CD1c-positive myeloid dendritic cell (primary cell): Measurements from ENCODE around the gene NANOS3.
A peak's percentile ranks its signal among the peaks of the same experiment; 100 is the strongest.

Source experiments
- DNase-seq: peaks from one replicate; pipeline ENCODE4 v3.0.0-alpha.2; 2016; ENCODE audit errors: extremely low spot score

NANOS3 gene

DNA sequence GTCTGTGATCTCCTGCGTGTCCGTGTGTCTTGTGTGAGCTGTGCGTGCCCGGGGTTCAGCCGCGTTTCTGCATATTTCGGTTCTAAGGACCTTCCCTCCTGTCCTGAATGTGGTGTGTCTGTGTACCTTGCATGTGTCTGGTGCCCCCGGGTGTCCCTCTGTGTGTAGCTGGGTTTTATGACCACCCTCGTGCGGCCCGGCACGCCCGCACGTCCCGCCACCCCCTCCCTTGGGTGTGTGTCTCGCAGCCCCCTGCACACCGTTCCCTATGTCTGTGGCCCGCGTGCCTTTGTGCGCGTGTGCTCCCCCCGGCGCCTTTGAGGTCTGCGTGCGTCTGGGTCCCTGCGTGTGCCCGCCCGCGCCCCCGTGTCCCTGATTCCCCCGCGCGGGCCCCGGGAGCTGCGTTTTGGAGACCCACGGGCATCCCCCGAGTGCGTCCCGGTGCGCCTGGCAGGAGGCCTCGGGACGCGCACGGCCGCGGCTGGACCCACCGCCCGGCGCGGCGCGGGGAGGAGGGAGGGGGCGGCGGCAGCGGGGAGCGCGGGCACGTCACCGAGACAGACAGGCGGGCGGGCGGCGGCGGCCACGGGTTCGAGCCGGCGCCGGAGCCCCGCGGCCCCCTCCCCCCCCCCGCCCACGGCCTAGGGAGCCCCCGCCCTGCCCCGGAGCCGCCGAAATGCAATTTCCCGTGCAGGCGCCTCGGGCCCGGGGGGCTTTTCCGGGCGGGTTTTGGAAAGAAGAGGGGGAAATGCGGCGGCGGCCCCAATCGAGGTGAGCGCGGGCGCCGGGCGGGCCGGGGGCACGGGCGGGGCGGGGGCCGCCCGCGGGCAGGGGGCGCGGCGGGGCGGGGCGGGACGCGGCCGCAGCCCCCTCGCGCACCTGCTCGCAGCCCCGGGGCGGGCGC is 12.0 kb upstream of the NANOS3 start:
- DNase-seq: no peak

DNA sequence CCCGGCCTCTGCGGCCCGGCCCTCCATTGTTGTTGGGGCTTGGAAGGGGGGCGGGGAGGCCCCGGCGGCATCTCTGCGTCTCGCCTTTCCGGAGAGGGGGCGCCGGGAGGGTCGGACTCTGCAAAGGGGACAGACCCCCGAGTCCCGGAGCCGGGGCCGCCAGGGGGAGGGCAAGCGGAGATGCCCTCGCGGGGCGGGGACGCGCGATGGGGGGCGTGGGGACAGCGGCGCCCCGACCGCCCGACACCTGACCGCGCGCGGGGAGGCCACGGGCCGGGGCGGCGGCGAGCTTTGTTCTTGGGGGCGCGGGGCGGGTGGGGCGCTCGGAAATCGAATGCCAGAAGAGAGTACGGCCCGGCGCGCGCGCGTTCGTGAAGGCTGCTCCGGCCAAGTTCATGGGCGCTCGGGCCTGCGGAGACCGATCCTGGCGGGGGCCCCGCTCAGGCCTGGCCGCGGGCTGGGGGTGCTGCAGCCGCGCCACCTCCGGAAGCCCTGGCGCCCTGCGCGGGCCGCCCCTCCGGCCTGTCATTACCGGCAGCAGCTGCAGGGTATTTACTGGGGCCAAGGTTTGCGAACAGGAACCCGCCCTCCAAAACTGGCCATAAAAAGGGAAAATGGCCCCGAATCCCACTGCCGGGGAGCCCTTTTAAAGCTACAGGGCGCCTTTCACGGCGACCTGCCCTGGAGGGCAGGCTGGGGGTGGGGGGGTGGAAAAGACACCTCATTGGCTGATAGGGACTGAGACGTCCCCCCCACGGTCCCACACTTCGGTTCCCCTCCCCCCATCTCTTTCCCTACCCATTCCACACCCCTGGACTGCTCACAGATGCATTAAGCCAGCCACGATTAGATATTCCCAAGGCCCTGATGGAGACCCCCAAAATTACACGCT is 11.1 kb upstream of the NANOS3 start:
- DNase-seq: peak; percentile 28

DNA sequence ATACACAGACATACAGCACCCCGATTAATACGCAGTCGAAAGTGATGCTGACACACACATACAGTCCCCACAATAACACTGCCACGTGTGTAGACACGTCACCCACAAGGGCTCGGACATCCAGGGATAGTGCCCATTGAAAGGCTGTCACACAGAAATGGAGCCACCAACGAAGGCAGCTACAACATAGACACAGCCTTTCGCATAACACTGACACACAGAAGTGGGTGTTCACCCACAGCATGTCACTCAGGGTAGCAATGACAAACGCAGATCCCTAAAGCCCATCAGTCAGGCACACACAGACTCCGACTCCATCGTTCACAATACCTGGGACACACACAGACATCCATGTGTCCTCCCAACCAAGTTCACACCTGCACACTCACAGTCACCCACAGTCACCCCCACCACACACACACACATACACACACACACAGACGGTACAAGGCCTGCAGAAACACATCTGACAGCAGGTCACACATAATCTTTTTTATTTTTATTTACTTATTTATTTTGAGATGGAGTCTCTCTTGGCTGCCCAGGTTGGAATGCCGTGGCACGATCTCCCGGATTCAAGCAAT is 10.4 kb upstream of the NANOS3 start:
- no peak for DNase-seq

DNA sequence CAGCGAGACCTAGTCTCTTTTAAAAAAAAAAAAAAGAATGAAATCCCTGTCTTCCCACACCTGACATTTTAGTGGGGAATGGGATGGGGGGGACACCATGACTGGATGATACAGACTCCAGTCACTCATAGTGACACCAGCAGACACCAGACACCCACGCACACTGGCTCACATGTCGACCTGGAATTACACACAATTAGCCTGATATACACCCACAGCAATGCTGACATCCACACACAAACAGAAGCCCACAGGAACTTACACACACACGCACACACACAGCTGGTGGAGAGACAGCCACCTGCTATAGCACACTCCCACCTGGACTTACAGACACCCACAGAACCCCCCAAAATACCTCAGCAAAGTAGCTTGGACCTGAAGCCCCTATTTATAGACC is 8.3 kb upstream of the NANOS3 start:
- DNase-seq: peak; percentile 36

DNA sequence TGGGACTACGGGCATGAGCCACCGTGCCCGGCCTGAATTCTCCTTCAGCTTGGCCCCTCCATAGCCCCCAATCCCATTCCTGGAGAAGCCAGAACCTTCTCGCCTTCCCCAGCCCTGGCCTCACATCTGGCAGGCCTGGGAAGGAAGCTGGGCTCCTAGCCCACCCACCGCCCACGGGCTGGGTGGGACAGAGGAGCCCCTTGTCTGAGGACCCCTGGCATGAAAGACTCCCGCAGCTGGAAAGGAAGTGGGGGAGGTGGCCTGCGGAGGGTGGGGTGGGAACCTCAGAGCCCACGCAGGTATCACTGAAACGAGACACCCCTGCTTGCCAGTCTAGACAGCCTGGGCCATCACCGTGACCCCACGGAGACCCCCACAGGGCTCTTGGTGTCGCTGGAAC is 7.7 kb upstream of the NANOS3 start:
- no peak for DNase-seq

DNA sequence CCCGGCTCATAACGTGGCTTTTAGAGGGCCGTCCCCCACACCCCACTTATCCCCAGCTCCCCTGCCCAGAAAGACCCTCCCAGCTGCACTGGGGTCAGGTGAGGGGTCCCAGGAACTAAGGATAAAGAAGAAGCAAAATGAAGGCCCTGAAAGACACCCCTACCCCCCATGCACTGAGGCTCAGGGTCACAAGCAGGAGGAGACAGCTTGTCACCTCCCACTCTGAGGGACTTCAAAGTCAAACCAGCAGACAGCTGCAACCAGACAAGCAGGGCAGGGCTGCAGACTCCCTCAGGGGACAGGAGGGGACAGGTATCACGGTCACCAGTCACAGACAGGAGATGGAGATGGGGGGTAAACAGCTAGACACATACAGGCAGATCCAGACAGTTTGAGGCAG is 6.1 kb upstream of the NANOS3 start:
- no peak for DNase-seq

DNA sequence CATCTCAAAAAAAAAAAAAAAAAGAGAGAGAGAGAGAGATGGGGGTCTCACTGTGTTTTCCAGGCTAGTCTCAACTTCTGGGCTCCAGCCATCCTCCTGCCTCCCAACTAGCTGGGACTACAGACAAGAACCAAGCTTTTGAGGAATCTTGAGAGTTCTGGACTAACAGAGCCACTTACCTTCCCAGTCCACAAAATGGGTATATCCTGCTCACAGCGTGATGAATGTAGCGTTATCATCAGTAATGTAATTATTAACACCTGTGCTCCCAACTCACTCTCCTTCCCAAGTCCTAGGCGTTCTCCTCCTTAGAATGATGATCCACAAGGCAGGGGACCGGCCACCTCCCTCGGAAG is 4.6 kb upstream of the NANOS3 start:
- no peak for DNase-seq

DNA sequence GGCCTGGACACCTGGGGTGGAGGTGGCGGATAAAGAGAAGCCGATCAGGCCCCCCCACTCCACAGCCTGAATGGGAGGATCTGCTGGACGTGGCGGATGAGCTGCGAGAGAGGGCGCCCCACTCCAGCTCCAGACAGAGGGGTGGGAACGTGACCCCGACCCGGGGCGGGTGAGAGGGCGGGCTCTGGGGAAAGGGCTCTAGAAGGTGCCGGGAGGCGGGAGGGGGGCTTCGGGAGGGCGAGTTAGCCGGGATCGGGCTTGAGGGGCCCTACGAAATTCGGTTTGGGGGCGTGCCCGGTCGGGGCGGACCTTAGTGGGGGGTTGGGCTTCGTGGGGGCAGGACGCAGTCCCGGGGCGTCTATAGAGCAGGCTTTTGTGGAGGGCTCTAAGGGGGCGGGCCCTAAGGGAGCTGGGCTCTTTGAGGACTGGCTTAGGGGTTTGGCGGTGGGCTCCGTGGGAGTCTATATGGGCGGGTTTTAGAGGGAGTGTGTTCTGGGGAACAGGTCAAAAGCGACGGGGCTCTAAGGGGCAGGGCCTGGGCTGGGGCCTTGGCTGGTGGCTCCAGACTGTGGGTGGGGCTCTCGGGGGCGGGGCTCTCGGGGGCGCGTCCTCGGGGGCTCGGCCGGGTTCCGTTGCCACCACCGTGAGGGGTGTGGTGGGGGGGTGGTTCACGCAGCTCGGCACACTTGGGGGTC is 4.1 kb upstream of the NANOS3 start:
- peak; percentile 25 for DNase-seq

DNA sequence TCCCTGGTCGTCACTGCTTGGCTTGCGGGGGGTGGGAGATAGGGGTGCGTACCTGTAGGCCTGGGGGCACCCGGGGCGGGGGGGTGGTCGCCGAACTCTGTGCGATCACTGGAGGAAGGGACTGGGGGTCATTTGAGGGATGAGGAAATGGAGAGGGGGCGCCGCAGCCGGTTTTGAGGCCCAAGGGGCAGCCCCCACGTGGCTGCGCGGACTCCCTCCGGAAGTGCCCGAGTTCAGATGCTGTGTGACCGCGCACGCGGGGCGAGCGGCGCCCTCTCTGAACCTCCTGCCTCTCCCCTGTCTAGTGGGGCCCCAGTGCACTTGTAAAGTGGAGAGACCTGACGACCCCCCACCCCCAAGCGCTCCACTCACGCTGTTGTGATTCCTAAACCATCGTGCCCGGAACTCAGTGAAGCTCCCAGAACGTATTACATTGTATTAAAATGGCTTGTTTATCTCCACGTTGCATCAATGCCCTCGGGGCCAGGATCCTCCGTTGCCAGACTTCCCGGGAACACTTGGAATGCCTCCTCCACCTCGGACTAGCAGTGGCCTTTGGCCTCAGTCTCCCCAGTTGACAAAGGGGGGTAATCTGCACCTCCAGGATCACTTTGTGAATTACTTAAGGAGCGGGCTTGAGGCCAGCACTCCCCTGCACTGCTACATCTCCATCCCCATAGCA is 3.0 kb upstream of the NANOS3 start:
- no peak for DNase-seq

DNA sequence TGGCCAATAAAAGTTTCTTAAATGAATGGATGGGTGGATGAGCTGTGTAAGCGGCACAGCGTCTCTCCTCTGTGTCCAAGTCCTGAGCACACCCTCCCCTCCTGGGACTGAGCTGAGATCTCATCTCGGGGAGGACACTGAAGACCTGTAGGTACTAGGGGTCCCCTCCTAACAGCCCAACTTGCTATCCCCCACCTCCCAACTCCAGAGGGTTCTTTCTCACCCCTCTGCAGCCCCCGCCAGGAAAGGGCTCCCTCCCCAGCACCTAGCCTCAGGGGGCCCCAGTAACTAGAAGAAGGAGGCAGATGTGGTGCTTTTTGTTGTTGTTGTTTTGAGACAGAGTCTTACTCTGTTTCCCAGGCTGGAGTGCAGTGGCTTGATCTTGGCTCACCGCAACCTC is 1.1 kb upstream of the NANOS3 start:
- no peak for DNase-seq

DNA sequence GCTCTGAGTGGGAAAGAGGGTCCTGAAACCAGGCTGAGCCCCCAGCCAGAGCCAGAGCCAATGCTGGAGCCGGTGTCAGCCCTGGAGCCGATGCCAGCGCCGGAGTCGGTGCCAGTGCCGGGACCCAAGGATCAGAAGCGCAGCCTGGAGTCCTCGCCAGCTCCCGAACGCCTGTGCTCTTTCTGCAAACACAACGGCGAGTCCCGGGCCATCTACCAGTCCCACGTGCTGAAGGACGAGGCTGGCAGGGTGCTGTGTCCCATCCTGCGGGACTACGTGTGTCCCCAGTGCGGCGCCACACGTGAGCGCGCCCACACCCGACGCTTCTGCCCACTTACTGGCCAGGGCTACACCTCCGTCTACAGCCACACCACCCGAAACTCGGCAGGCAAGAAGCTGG is 369 bp downstream of the NANOS3 start:
- no peak for DNase-seq

DNA sequence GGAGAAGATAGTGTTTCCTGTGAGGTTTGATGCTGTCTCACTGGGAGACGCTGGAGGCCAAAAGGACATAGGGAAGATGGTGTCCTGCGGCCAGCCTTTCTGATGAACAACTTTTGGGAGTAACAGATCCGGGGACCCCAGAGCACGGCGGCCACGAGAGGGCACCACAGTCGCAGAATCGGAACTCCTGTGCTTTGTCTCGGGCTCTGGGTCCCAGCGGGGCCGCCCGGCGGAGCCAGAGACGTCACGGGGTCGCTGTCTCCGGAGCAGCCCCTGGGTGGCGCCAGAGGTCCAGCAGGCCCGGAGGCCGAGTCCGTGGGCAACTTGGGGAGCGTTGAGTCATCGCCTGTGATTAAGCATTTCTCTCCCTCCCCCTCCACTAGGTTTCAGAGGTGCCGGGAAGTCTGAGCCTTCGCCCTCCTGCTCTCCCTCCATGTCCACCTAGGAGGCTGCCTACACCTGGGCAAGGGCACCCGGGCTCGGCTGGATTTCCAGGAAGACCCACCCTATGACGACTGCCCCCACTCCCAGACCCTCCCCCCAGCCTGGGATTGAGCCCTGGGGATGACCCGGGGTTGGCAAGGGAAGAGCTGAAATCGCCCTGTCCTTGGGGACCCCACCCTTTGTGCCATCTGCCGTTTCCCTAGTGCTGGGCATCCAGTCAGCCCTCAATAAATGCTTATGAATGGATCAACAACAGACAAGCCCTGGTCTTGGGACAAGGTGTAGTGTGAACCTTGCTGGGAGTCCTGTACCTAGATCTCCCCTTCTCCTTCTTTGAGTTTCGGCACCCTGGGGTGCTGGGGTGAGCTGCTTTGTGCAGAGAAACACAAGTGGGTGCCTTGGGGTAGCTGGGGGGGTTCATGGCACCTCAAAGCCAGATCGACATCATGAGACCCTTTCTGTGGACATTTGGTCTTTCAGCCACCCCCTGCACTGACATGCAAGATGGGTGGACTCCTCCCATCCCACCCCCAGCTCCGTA is 3.4 kb downstream of the NANOS3 start:
- peak; percentile 99 for DNase-seq

DNA sequence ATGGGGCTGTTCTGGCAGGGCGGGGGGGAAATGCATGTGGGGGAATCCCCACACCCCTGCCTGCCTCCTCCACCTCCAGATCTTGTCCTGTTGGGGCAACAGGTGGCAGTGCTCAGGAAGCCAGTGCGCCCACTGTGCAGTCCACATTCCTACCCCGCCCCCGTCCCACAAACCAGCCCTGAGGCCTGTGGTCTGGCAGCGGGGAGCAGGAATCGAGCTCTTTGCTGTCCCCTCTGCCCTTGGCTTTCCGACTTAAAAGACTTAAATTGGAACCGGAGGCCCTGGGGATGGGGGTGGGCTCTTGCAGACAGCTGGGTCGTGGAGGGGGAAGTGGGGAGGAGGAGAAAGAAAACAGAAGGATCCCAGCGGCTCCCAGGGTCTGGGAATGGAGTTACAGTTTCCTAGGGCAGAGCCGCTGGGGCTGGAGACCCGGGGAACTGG is 4.3 kb downstream of the NANOS3 start:
- DNase-seq: peak; percentile 46

DNA sequence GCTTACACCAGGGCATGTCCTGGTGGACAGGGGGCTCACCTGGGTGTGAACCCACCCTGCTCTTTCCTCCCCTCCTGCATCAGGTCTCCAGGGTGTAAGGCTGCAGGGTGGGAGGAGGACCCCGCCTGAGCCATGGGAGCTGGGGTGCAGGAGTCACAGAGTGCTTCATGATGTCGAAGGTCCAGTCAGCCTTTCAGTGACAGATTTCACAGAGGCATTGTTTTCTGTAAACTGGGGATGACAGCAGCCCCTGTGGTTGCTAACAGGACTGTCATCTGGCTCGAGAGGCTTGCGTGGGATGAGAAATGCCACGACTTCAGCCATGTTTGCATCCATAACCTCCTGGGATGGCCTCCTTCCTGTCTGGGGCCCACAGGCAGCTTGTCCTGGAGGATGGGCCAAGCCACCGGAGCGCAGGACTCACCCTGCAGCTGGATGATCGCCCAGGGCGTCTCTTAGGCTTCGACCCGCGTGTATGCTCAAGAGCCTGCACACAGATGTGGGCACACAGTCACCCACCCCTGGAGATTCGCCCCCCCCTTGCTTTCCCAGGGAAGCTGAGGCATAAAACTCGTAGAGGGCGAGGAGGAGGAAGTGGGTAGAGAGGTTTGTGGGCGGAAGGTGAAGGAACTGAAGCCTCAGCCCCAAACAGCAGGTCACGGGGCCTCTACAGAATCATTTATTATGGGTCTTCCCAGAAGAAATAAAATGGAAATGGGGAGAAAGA is 4.9 kb downstream of the NANOS3 start:
- peak; percentile 86 for DNase-seq

DNA sequence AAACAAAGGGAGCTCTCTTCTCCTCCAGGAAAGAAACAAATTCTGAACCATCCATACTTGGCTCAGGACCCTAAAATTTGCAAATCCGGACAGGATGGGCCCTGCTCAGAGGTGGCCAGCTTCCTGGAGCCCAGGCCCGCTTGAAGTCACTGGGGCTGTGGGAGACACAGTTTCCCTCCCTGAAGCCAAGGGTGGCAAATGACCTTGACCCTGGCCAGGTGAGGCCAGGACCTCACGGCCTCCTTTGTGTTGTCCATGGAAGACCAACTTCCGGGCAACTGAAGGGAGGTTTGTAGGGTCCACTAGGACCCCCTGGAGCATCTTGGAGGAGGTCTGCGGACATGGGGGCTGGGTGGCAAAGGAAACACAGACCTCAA is 5.5 kb downstream of the NANOS3 start:
- no peak for DNase-seq

DNA sequence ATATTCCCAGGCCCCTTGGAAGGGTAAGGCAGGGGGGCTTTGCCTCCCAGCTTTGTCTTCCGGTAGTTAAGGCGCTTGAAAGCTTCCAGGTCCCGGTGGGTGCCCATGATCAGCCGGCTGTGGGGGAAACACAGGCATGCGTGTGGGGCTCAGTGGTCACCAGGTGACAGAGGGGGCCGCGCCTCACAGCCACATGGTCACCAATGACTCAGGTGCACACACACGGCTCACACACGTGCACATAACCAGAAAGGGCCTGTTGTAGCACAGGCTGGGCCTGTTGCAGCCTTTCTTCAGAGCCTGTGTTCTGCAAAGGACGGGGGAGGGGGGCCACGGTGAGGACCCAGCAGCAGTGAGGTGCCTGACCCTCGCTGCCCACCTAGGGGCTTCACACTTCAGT is 5.9 kb downstream of the NANOS3 start:
- DNase-seq: no peak

DNA sequence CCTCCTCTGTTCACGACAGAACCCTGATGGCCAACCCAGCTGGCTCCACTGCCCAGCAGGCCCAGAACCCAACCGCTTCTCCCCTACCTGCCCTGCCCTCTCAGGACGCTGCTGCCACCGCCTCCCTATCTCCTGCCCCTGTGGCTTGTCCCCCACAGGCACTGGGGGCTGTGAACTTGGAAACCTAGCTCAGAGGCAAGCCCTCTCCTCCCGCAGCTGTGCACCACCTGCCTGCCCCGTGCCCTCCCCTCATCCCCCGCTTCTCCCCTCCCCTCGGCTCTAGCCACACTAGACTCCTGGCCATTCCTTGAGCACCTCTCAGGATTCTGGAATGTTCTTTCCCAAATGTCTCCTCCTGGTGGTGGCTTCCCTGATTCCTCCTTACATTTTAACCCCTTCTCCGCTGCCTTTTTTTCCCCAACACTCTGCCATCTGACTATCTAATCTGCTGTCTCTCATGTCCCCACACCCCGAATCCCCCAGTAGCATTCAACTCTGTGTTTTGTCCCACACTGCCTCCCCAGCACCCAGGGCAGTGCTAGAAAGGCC is 6.7 kb downstream of the NANOS3 start:
- no peak for DNase-seq

DNA sequence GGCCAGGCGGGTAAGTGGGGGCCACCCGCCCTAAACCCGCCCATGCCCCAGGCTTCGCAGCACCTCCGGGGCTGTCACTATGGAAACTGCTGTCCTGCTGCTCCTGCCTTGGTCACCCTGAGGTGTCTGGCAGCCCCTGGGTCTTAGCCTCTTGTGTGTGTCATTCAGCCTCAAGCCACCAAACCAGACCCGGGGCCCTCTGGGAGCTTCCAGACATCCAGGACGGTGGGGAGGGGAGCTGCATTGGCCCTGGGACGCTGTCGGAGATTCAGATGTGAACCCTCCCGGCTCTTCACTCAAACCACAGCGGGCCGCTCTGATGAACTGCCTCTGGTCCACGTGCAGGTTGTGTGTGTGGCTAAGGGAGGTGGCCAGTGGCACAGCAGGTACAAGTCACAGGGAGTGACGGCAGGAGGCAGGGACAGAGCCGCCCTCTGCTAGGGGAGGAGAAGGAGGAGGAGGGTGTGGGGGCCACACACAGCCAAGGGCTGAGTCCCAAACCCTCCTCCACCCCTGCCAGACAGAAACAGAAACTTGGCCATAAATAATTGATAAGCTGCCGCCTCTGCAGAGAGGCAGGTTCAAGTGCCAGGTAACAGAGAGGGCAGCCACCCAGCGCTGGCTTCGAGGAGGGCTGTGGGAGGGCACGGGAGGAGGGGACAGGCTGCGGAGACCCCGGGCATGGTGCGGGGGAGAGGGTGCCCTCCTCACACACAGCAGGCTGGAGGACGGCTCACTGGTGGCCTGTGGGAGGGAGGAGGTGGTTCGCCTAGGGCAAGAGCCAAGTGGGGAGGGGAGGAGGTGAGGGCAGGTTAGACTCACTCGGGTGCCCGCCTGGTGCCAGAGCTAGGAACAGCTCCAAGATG is 8.0 kb downstream of the NANOS3 start:
- no peak for DNase-seq
